Neuronal stem cell (in vitro differentiated cells): ENCODE measurements around the gene SPTA1.

Source experiments
- DNase-seq: peaks from one replicate; pipeline ENCODE4 v3.0.0-alpha.2; 2013; ENCODE audit warnings: low spot score
- H2AFZ ChIP-seq: one replicate; pipeline ENCODE4 v1.6.1; 2013; ENCODE audit warnings: mild to moderate bottlenecking, low read length, inconsistent platforms
- H2AK5ac ChIP-seq: 2 replicates; pipeline ENCODE4 v1.6.1; 2013; ENCODE audit warnings: low read depth, mild to moderate bottlenecking, inconsistent platforms, low read length, moderate library complexity, mixed read lengths
- H2BK120ac ChIP-seq: 2 replicates; pipeline ENCODE4 v1.6.1; 2013; ENCODE audit warnings: low read depth, mild to moderate bottlenecking, inconsistent platforms, low read length, moderate library complexity, mixed read lengths
- H2BK12ac ChIP-seq: one replicate; pipeline ENCODE4 v1.6.1; 2013; ENCODE audit warnings: low read length, inconsistent platforms
- H2BK15ac ChIP-seq: 2 replicates; pipeline ENCODE4 v1.6.1; 2013; ENCODE audit warnings: mild to moderate bottlenecking, low read length, inconsistent platforms, mixed read lengths
- H2BK5ac ChIP-seq: one replicate; pipeline ENCODE4 v1.6.1; 2013; ENCODE audit warnings: inconsistent platforms, mild to moderate bottlenecking, low read length, moderate library complexity
- H3K14ac ChIP-seq: one replicate; pipeline ENCODE4 v1.6.1; 2013; ENCODE audit warnings: low read length, inconsistent platforms
- H3K18ac ChIP-seq: 2 replicates; pipeline ENCODE4 v1.6.1; 2013; ENCODE audit warnings: low read length, inconsistent platforms
- H3K23ac ChIP-seq: 2 replicates; pipeline ENCODE4 v1.6.1; 2013; ENCODE audit warnings: low read depth, mild to moderate bottlenecking, mixed read lengths, low read length, inconsistent platforms; ENCODE audit not compliant: poor library complexity
- H3K27ac ChIP-seq: replicated peaks from 3 replicates; pipeline ENCODE4 v1.5.1; 2013; ENCODE audit warnings: low read length, inconsistent platforms
- H3K27me3 ChIP-seq, 3 experiments: 2 replicates each; pipeline ENCODE4 v1.6.1; 2013; ENCODE audit warnings: low read length in 3 of 3, mild to moderate bottlenecking in 2 of 3, inconsistent platforms in 1 of 3, low read depth in 1 of 3, mixed read lengths in 1 of 3, moderate library complexity in 1 of 3; ENCODE audit not compliant: control insufficient read depth in 3 of 3, insufficient read depth in 3 of 3
- H3K36me3 ChIP-seq, 2 donors: replicated peaks in 1 of 2; 2 replicates each; pipeline ENCODE4 v1.6.1; 2013; ENCODE audit warnings: low read length in 2 of 2; ENCODE audit not compliant: control insufficient read depth in 2 of 2, insufficient read depth in 2 of 2
- H3K4ac ChIP-seq: 2 replicates; pipeline ENCODE4 v1.6.1; 2013; ENCODE audit warnings: inconsistent platforms, mild to moderate bottlenecking, low read length, moderate library complexity
- H3K4me1 ChIP-seq, 2 donors: 1 replicate in 1 of 2; 2 replicates in 1 of 2; pipeline ENCODE4 v1.6.1; 2013; ENCODE audit warnings: low read length in 2 of 2, low read depth in 1 of 2; ENCODE audit not compliant: control insufficient read depth in 2 of 2, insufficient read depth in 1 of 2
- H3K4me2 ChIP-seq: one replicate; pipeline ENCODE4 v1.6.1; 2013; ENCODE audit warnings: mild to moderate bottlenecking, low read length, inconsistent platforms; ENCODE audit not compliant: insufficient read depth, poor library complexity, severe bottlenecking
- H3K4me3 ChIP-seq, 2 donors: 2 replicates each; pipeline ENCODE4 v1.5.1; 2013; ENCODE audit warnings: low read length in 2 of 2, mild to moderate bottlenecking in 2 of 2, inconsistent platforms in 1 of 2, moderate library complexity in 1 of 2
- H3K79me1 ChIP-seq: one replicate; pipeline ENCODE4 v1.6.1; 2013; ENCODE audit warnings: low read depth, mild to moderate bottlenecking, inconsistent platforms, low read length, moderate library complexity
- H3K9ac ChIP-seq: one replicate; pipeline ENCODE4 v1.6.1; 2013; ENCODE audit warnings: mild to moderate bottlenecking, low read depth, low read length, inconsistent platforms; ENCODE audit not compliant: poor library complexity
- H3K9me3 ChIP-seq, 2 donors: replicated peaks in 1 of 2; 2 replicates each; pipeline versions ENCODE3 to v1.6.1; 2013; ENCODE audit warnings: low read length in 2 of 2, mild to moderate bottlenecking in 2 of 2, inconsistent platforms in 1 of 2, low read depth in 1 of 2, mixed read lengths in 1 of 2, moderate library complexity in 1 of 2; ENCODE audit not compliant: control insufficient read depth in 2 of 2, insufficient read depth in 1 of 2
- H4K8ac ChIP-seq: one replicate; pipeline ENCODE4 v1.6.1; 2013; ENCODE audit warnings: low read depth, mild to moderate bottlenecking, inconsistent platforms, low read length, moderate library complexity
- H4K91ac ChIP-seq: one replicate; pipeline ENCODE4 v1.6.1; 2013; ENCODE audit warnings: low read length, low read depth, mild to moderate bottlenecking, inconsistent platforms; ENCODE audit not compliant: poor library complexity
- WGBS, 2 donors: extraction: QIAGEN DNeasy Blood & Tissue Kit; methylation state at CpG; one replicate each; pipeline ENCODE4 v1.1.7; 2013; ENCODE audit warnings: missing lambda C conversion rate in 2 of 2, mixed read lengths in 1 of 2; ENCODE audit not compliant: insufficient read length in 2 of 2, insufficient replicate concordance in 1 of 2; ENCODE audit errors: extremely low coverage in 2 of 2; 5-methylcytosine and 5-hydroxymethylcytosine counted together

The SPTA1 gene

GRCh38 chr1:158579733-158580132, 106.8 kb downstream of the SPTA1 start, which contains the start of gene OR10X1:
OR10X1 (minus strand) TSS chr1:158579899; CDS start chr1:158579899, 0 bp downstream.
- no peak within 1 kb of the TSS for H3K4ac ChIP-seq
- H3K4me1 ChIP-seq: no peaks in the 10 kb centered on the region
- no peak within 1 kb of the TSS for H3K14ac ChIP-seq
- no peak within 1 kb of the TSS for H3K18ac ChIP-seq
- no peak within 1 kb of the TSS for H4K8ac ChIP-seq
- no peaks in the 10 kb centered on the region for H3K36me3 ChIP-seq
- H3K27ac ChIP-seq: no peak within 1 kb of the TSS
- H3K23ac ChIP-seq: no peak within 1 kb of the TSS
- H3K9me3 ChIP-seq: no peaks in the 10 kb centered on the region
- H3K79me1 ChIP-seq: no peaks in the 10 kb centered on the region
- H2BK15ac ChIP-seq: no peak within 1 kb of the TSS
- no peak within 1 kb of the TSS for H2AFZ ChIP-seq
- no peak within 1 kb of the TSS for H4K91ac ChIP-seq
- no CpG with 5 or more reads among the region's 1 CpG for WGBS, 2 donors
- H3K4me2 ChIP-seq: no peak within 1 kb of the TSS
- H3K27me3 ChIP-seq: no peaks in the 10 kb centered on the region
- no peak within 1 kb of the TSS for H2BK12ac ChIP-seq
- no peak within 1 kb of the TSS for H2AK5ac ChIP-seq
- H3K9ac ChIP-seq: no peak within 1 kb of the TSS
- no peak within 1 kb of the TSS for H2BK5ac ChIP-seq
- no peak for DNase-seq
- no peak within 1 kb of the TSS for H3K4me3 ChIP-seq
- no peak within 1 kb of the TSS for H2BK120ac ChIP-seq

GRCh38 chr1:158577561-158577960, 109.0 kb downstream of the SPTA1 start:
- no peaks in the 10 kb centered on the region for H3K9me3 ChIP-seq
- no peak overlapping the region for H2BK5ac ChIP-seq
- H3K23ac ChIP-seq: no peak overlapping the region
- H3K4ac ChIP-seq: no peak overlapping the region
- no peak overlapping the region for H4K91ac ChIP-seq
- no peak overlapping the region for H3K4me3 ChIP-seq
- no peak overlapping the region for H2AK5ac ChIP-seq
- no peak overlapping the region for H2BK15ac ChIP-seq
- DNase-seq: no peak
- H3K4me1 ChIP-seq: no peaks in the 10 kb centered on the region
- H3K27me3 ChIP-seq: no peaks in the 10 kb centered on the region
- H2BK120ac ChIP-seq: no peak overlapping the region
- no CpG with 5 or more reads among the region's 3 CpGs for WGBS, 2 donors
- no peaks in the 10 kb centered on the region for H3K79me1 ChIP-seq
- H3K9ac ChIP-seq: no peak overlapping the region
- H3K4me2 ChIP-seq: no peak overlapping the region
- H3K36me3 ChIP-seq: no peaks in the 10 kb centered on the region
- no peak overlapping the region for H3K27ac ChIP-seq
- no peak overlapping the region for H2BK12ac ChIP-seq
- no peak overlapping the region for H4K8ac ChIP-seq
- H3K18ac ChIP-seq: no peak overlapping the region
- H2AFZ ChIP-seq: no peak overlapping the region
- H3K14ac ChIP-seq: no peak overlapping the region

GRCh38 chr1:158572226-158572625, 114.3 kb downstream of the SPTA1 start:
- Histone ChIP-seq H3K23ac (no peak overlapping the region), H3K4me3 (no peak overlapping the region), H2AFZ (no peak overlapping the region), H3K27ac (no peak overlapping the region), H2BK120ac (no peak overlapping the region), H4K91ac (no peak overlapping the region), H3K9me3 (no peaks in the 10 kb centered on the region), H3K36me3 (no peaks in the 10 kb centered on the region), H3K27me3 (peaks cover 0 to 2% (median 0%) of the 10 kb centered on the region in 3 experiments), H3K4ac (no peak overlapping the region), H2BK12ac (no peak overlapping the region), H3K4me1 (no peaks in the 10 kb centered on the region), H2AK5ac (no peak overlapping the region), H2BK5ac (no peak overlapping the region), H3K79me1 (no peaks in the 10 kb centered on the region), H3K14ac (no peak overlapping the region), H3K9ac (no peak overlapping the region), H3K18ac (no peak overlapping the region), H2BK15ac (no peak overlapping the region), H3K4me2 (no peak overlapping the region), H4K8ac (no peak overlapping the region)
- DNase-seq: no peak
- WGBS, 2 donors: no CpG with 5 or more reads among the region's 1 CpG

GRCh38 chr1:158570480-158570879, 116.0 kb downstream of the SPTA1 start, which contains the start of gene OR6P1:
OR6P1 (minus strand) TSS chr1:158570580; CDS start chr1:158563604, 6,976 bp downstream.
- no peak for DNase-seq
- H3K4me3 ChIP-seq: no peak within 1 kb of the TSS
- no peaks in the 10 kb centered on the region for H3K4me1 ChIP-seq
- H3K27ac ChIP-seq: no peak within 1 kb of the TSS
- H2BK120ac ChIP-seq: no peak within 1 kb of the TSS
- no peak within 1 kb of the TSS for H3K4ac ChIP-seq
- no peak within 1 kb of the TSS for H4K91ac ChIP-seq
- no peak within 1 kb of the TSS for H3K9ac ChIP-seq
- no peak within 1 kb of the TSS for H3K14ac ChIP-seq
- H2BK15ac ChIP-seq: no peak within 1 kb of the TSS
- H3K9me3 ChIP-seq: no peaks in the 10 kb centered on the region
- H4K8ac ChIP-seq: no peak within 1 kb of the TSS
- no peak within 1 kb of the TSS for H3K23ac ChIP-seq
- H3K79me1 ChIP-seq: no peaks in the 10 kb centered on the region
- H2AK5ac ChIP-seq: no peak within 1 kb of the TSS
- no peaks in the 10 kb centered on the region for H3K36me3 ChIP-seq
- H3K27me3 ChIP-seq: peaks cover 0 to 2% (median 0%) of the 10 kb centered on the region in 3 experiments
- no CpG with 5 or more reads among the region's 3 CpGs for WGBS, 2 donors
- no peak within 1 kb of the TSS for H3K4me2 ChIP-seq
- H2BK12ac ChIP-seq: no peak within 1 kb of the TSS
- H2BK5ac ChIP-seq: no peak within 1 kb of the TSS
- H3K18ac ChIP-seq: no peak within 1 kb of the TSS
- no peak within 1 kb of the TSS for H2AFZ ChIP-seq
